Measurements from ENCODE around the gene CCDC146.

Gene CCDC146

GRCh38 chr7:77309714-77310220 is 187.4 kb downstream of the CCDC146 start:
- Histone ChIP-seq H3K27me3 (ENCODE audit: control insufficient read depth in 2 of 2, insufficient read depth in 2 of 2, low read length in 2 of 2) (no peaks in the 10 kb centered on the region), H3K4me3 (ENCODE audit: low read length in 2 of 2) (no peak overlapping the region), H3K9me3 (ENCODE audit: control insufficient read depth in 2 of 2, low read length in 2 of 2) (no peaks in the 10 kb centered on the region), H3K4me1 (ENCODE audit: control insufficient read depth in 2 of 2, insufficient read depth in 2 of 2, low read length in 2 of 2) (no peaks in the 10 kb centered on the region), H3K9ac (ENCODE audit: low read depth in 1 of 2, low read length in 2 of 2) (no peak overlapping the region), H3K36me3 (ENCODE audit: control insufficient read depth in 2 of 2, insufficient read depth in 2 of 2, low read length in 2 of 2) (peaks cover 10 to 22% of the 10 kb centered on the region in 2 donors), H3K27ac (ENCODE audit: low read depth in 2 of 2, low read length in 2 of 2) (no peak overlapping the region)

- Histone ChIP-seq H3K27me3 (ENCODE audit: control insufficient read depth in 2 of 2, insufficient read depth in 2 of 2, low read length in 2 of 2) (no peaks in the 10 kb centered on the region), H3K9me3 (ENCODE audit: control insufficient read depth in 2 of 2, low read length in 2 of 2) (no peaks in the 10 kb centered on the region), H3K4me1 (ENCODE audit: control insufficient read depth in 2 of 2, insufficient read depth in 2 of 2, low read length in 2 of 2) (no peaks in the 10 kb centered on the region), H3K36me3 (ENCODE audit: control insufficient read depth in 2 of 2, insufficient read depth in 2 of 2, low read length in 2 of 2) (peaks cover 10 to 22% of the 10 kb centered on the region in 2 donors), H3K27ac (ENCODE audit: low read depth in 2 of 2, low read length in 2 of 2) (no peak overlapping the region), H3K9ac (ENCODE audit: low read depth in 1 of 2, low read length in 2 of 2) (no peak overlapping the region), H3K4me3 (ENCODE audit: low read length in 2 of 2) (no peak overlapping the region)
Observed at GRCh38 chr7:77310982-77311381, 188.6 kb downstream of the CCDC146 start.

DNA sequence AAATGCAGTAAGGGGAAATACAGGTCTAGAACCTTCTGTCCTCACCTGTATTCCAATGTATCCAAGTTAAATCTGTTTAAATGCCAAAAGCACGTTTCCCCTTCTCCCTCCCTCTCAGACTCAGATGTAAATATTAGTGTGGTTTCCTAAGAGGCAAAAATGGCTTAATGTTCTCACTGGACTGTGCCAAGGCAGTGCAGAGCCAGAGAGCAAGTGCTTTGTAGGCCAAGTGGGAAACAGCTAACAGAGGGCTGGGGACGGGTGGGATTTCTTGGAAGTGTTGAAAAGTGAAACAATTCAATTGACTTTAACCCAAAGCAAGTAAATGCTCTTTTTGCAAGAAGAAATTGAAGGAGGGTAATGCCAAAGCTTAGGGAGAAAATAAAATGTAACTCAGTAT is 190.7 kb downstream of the CCDC146 start:
- Histone ChIP-seq H3K4me1 (ENCODE audit: control insufficient read depth in 2 of 2, insufficient read depth in 2 of 2, low read length in 2 of 2) (no peaks in the 10 kb centered on the region), H3K9me3 (ENCODE audit: control insufficient read depth in 2 of 2, low read length in 2 of 2) (no peaks in the 10 kb centered on the region), H3K36me3 (ENCODE audit: control insufficient read depth in 2 of 2, insufficient read depth in 2 of 2, low read length in 2 of 2) (peaks cover 10 to 22% of the 10 kb centered on the region in 2 donors), H3K27ac (ENCODE audit: low read depth in 2 of 2, low read length in 2 of 2) (no peak overlapping the region), H3K4me3 (ENCODE audit: low read length in 2 of 2) (no peak overlapping the region), H3K9ac (ENCODE audit: low read depth in 1 of 2, low read length in 2 of 2) (no peak overlapping the region), H3K27me3 (ENCODE audit: control insufficient read depth in 2 of 2, insufficient read depth in 2 of 2, low read length in 2 of 2) (no peaks in the 10 kb centered on the region)

DNA sequence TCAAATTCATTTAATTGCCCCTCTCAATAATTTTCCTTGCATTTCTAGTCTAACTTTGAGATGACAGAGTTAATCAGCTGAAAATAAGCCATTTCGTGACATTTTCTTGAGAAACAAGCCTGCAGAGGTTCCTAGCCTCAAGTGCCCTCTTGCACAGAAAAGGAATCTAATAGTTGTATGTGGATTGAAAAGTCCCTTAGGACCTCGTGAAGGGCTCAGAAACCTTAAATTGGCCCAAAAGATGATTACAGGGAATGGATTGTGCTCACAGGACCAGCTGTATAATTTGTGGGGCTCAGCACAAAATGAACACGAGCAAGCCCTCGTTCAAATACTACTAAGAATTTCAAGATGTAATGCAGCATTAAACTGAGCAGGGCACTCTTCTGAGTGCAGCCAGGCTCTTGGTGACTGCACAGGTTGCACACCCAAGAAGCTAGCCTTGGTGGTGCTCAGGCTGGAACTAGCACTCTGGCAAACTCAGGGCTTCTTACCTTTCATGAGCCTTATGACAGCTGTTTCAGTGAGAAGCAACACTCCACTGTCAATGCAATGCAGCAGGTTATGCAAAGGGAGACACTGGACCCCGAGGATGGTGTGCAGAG is 191.6 kb downstream of the CCDC146 start:
- no peaks in the 10 kb centered on the region for H3K9me3 ChIP-seq (ENCODE audit: control insufficient read depth in 2 of 2, low read length in 2 of 2)
- H3K27me3 ChIP-seq (ENCODE audit: control insufficient read depth in 2 of 2, insufficient read depth in 2 of 2, low read length in 2 of 2): no peaks in the 10 kb centered on the region
- H3K4me1 ChIP-seq (ENCODE audit: control insufficient read depth in 2 of 2, insufficient read depth in 2 of 2, low read length in 2 of 2): no peaks in the 10 kb centered on the region
- no peak overlapping the region for H3K27ac ChIP-seq (ENCODE audit: low read depth in 2 of 2, low read length in 2 of 2)
- no peak overlapping the region for H3K9ac ChIP-seq (ENCODE audit: low read depth in 1 of 2, low read length in 2 of 2)
- no peak overlapping the region for H3K4me3 ChIP-seq (ENCODE audit: low read length in 2 of 2)
- H3K36me3 ChIP-seq (ENCODE audit: control insufficient read depth in 2 of 2, insufficient read depth in 2 of 2, low read length in 2 of 2): peaks cover 10 to 18% of the 10 kb centered on the region in 2 donors

- Histone ChIP-seq H3K27ac (ENCODE audit: low read depth in 2 of 2, low read length in 2 of 2) (no peak overlapping the region), H3K9ac (ENCODE audit: low read depth in 1 of 2, low read length in 2 of 2) (no peak overlapping the region), H3K27me3 (ENCODE audit: control insufficient read depth in 2 of 2, insufficient read depth in 2 of 2, low read length in 2 of 2) (no peaks in the 10 kb centered on the region), H3K36me3 (ENCODE audit: control insufficient read depth in 2 of 2, insufficient read depth in 2 of 2, low read length in 2 of 2) (peaks cover 10 to 18% of the 10 kb centered on the region in 2 donors), H3K4me3 (ENCODE audit: low read length in 2 of 2) (no peak overlapping the region), H3K4me1 (ENCODE audit: control insufficient read depth in 2 of 2, insufficient read depth in 2 of 2, low read length in 2 of 2) (no peaks in the 10 kb centered on the region), H3K9me3 (ENCODE audit: control insufficient read depth in 2 of 2, low read length in 2 of 2) (no peaks in the 10 kb centered on the region)
Observed at GRCh38 chr7:77315182-77315591, 192.8 kb downstream of the CCDC146 start.

DNA sequence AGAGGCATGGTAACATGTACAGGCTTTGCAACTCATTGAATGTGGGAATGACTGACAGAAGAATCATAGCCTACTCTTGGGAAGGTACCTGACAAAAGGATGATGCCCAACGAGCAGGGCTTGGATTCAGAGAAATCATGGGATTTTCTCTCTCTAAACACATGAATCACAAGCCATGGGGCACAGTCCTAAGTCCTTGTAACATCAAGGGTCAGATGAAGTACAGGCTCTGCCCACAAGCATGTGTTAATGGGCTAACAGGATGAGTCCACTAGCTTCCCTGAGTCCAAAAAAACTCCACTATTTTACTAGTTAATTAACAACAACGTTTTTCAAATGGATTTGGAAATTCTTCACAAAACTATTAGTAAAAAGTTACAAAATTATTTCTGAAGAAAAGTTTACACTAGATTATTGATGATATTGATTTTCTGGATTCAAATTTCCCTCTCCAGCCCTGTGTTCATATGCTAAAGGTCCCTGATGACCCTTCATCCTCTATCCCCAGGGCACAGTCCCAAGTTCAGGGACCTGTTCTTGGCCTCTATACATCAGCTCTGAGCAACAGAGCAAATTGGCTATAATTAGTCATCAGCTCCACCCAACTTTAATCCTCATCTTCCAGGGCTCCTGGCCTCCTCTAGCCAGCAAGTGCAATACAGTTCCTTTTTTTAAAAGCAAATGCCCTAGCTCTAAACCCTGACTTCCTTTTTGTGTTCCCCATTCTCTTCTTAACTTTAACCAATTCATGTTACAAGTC is 194.0 kb downstream of the CCDC146 start:
- Histone ChIP-seq H3K27me3 (ENCODE audit: control insufficient read depth in 2 of 2, insufficient read depth in 2 of 2, low read length in 2 of 2) (no peaks in the 10 kb centered on the region), H3K4me3 (ENCODE audit: low read length in 2 of 2) (no peak overlapping the region), H3K4me1 (ENCODE audit: control insufficient read depth in 2 of 2, insufficient read depth in 2 of 2, low read length in 2 of 2) (no peaks in the 10 kb centered on the region), H3K9ac (ENCODE audit: low read depth in 1 of 2, low read length in 2 of 2) (no peak overlapping the region), H3K9me3 (ENCODE audit: control insufficient read depth in 2 of 2, low read length in 2 of 2) (no peaks in the 10 kb centered on the region), H3K36me3 (ENCODE audit: control insufficient read depth in 2 of 2, insufficient read depth in 2 of 2, low read length in 2 of 2) (peaks cover 10 to 18% of the 10 kb centered on the region in 2 donors), H3K27ac (ENCODE audit: low read depth in 2 of 2, low read length in 2 of 2) (no peak overlapping the region)

- no peaks in the 10 kb centered on the region for H3K9me3 ChIP-seq (ENCODE audit: control insufficient read depth in 2 of 2, low read length in 2 of 2)
- H3K4me1 ChIP-seq (ENCODE audit: control insufficient read depth in 2 of 2, insufficient read depth in 2 of 2, low read length in 2 of 2): no peaks in the 10 kb centered on the region
- H3K27me3 ChIP-seq (ENCODE audit: control insufficient read depth in 2 of 2, insufficient read depth in 2 of 2, low read length in 2 of 2): no peaks in the 10 kb centered on the region
- H3K27ac ChIP-seq (ENCODE audit: low read depth in 2 of 2, low read length in 2 of 2): no peak overlapping the region
- H3K4me3 ChIP-seq (ENCODE audit: low read length in 2 of 2): no peak overlapping the region
- no peak overlapping the region for H3K9ac ChIP-seq (ENCODE audit: low read depth in 1 of 2, low read length in 2 of 2)
- peaks cover under 1 to 8% of the 10 kb centered on the region in 2 donors for H3K36me3 ChIP-seq (ENCODE audit: control insufficient read depth in 2 of 2, insufficient read depth in 2 of 2, low read length in 2 of 2)
Observed at GRCh38 chr7:77318019-77318418, 195.6 kb downstream of the CCDC146 start.

- Histone ChIP-seq H3K27me3 (ENCODE audit: control insufficient read depth in 2 of 2, insufficient read depth in 2 of 2, low read length in 2 of 2) (no peaks in the 10 kb centered on the region), H3K27ac (ENCODE audit: low read depth in 2 of 2, low read length in 2 of 2) (no peak overlapping the region), H3K36me3 (ENCODE audit: control insufficient read depth in 2 of 2, insufficient read depth in 2 of 2, low read length in 2 of 2) (peaks cover 0 to 3% of the 10 kb centered on the region in 2 donors), H3K9me3 (ENCODE audit: control insufficient read depth in 2 of 2, low read length in 2 of 2) (no peaks in the 10 kb centered on the region), H3K4me1 (ENCODE audit: control insufficient read depth in 2 of 2, insufficient read depth in 2 of 2, low read length in 2 of 2) (no peaks in the 10 kb centered on the region), H3K4me3 (ENCODE audit: low read length in 2 of 2) (no peak overlapping the region), H3K9ac (ENCODE audit: low read depth in 1 of 2, low read length in 2 of 2) (no peak overlapping the region)
Observed at GRCh38 chr7:77320137-77320536, 197.7 kb downstream of the CCDC146 start.

DNA sequence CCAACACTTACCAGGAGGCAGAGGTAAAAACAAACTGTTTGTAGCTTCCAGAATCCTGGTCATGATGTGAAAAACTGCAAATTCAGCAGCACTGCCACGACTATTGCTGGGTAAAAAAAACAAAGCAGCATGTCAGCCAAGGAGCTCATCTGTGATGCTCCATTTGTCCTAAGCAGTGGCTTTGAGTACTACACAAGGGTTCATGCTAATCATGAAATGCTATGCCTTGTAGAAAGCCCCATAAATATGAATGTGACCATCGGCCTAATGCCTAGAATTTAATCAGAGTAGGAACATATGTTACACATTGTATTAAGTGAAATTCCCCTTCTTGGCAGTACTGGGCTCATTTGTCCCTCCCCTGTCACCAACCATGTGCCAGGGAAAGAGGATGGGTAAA is 198.3 kb downstream of the CCDC146 start:
- Histone ChIP-seq H3K9ac (ENCODE audit: low read depth in 1 of 2, low read length in 2 of 2) (no peak overlapping the region), H3K9me3 (ENCODE audit: control insufficient read depth in 2 of 2, low read length in 2 of 2) (no peaks in the 10 kb centered on the region), H3K4me1 (ENCODE audit: control insufficient read depth in 2 of 2, insufficient read depth in 2 of 2, low read length in 2 of 2) (no peaks in the 10 kb centered on the region), H3K27me3 (ENCODE audit: control insufficient read depth in 2 of 2, insufficient read depth in 2 of 2, low read length in 2 of 2) (no peaks in the 10 kb centered on the region), H3K27ac (ENCODE audit: low read depth in 2 of 2, low read length in 2 of 2) (no peak overlapping the region), H3K4me3 (ENCODE audit: low read length in 2 of 2) (no peak overlapping the region), H3K36me3 (ENCODE audit: control insufficient read depth in 2 of 2, insufficient read depth in 2 of 2, low read length in 2 of 2) (peaks cover 0 to 3% of the 10 kb centered on the region in 2 donors)

GRCh38 chr7:77321300-77321699 is 198.9 kb downstream of the CCDC146 start:
- Histone ChIP-seq H3K27me3 (ENCODE audit: control insufficient read depth in 2 of 2, insufficient read depth in 2 of 2, low read length in 2 of 2) (no peaks in the 10 kb centered on the region), H3K36me3 (ENCODE audit: control insufficient read depth in 2 of 2, insufficient read depth in 2 of 2, low read length in 2 of 2) (peaks cover 0 to 3% of the 10 kb centered on the region in 2 donors), H3K9me3 (ENCODE audit: control insufficient read depth in 2 of 2, low read length in 2 of 2) (no peaks in the 10 kb centered on the region), H3K4me1 (ENCODE audit: control insufficient read depth in 2 of 2, insufficient read depth in 2 of 2, low read length in 2 of 2) (no peaks in the 10 kb centered on the region), H3K4me3 (ENCODE audit: low read length in 2 of 2) (no peak overlapping the region), H3K27ac (ENCODE audit: low read depth in 2 of 2, low read length in 2 of 2) (no peak overlapping the region), H3K9ac (ENCODE audit: low read depth in 1 of 2, low read length in 2 of 2) (no peak overlapping the region)
